Neutrophil (primary cell): Measurements from ENCODE around the gene INTU.

ENCODE experiments used
- H3K27ac ChIP-seq: fragments of 200-600 bp; sonication (generic); 2 replicates; pipeline ENCODE4 v1.5.1; 2016; ENCODE audit warnings: mild to moderate bottlenecking, moderate library complexity
- H3K27me3 ChIP-seq: fragments of 200-600 bp; sonication (generic); 2 replicates; pipeline ENCODE4 v1.6.0; 2016; ENCODE audit warnings: mild to moderate bottlenecking
- H3K36me3 ChIP-seq: fragments of 200-600 bp; sonication (generic); 2 replicates; pipeline ENCODE4 v1.5.1; 2017
- H3K4me1 ChIP-seq, 2 experiments: fragments of 200-600 bp in 1 of 2; sonication (generic) in 1 of 2; 1 replicate in 1 of 2; 2 replicates in 1 of 2; pipeline versions ENCODE4 v1.5.1 to v1.6.1; 2013 to 2016; ENCODE audit warnings: low read depth in 1 of 2, low read length in 1 of 2, mild to moderate bottlenecking in 1 of 2, moderate library complexity in 1 of 2; ENCODE audit not compliant: control insufficient read depth in 1 of 2, insufficient read depth in 1 of 2
- H3K4me3 ChIP-seq, 2 experiments: fragments of 200-600 bp in 1 of 2; sonication (generic) in 1 of 2; 1 replicate in 1 of 2; 2 replicates in 1 of 2; pipeline ENCODE4 v1.5.1; 2013 to 2016; ENCODE audit warnings: low read depth in 1 of 2, low read length in 1 of 2, mild to moderate bottlenecking in 1 of 2, moderate library complexity in 1 of 2
- H3K9me3 ChIP-seq: fragments of 200-600 bp; sonication (generic); 2 replicates; pipeline ENCODE4 v1.5.1; 2016
- CTCF ChIP-seq: fragments of 200-600 bp; sonication (generic); IDR thresholded peaks from 2 replicates; pipeline ENCODE4 v1.5.1; 2016; ENCODE audit warnings: antibody characterized with exemption

The INTU gene

GRCh38 chr4:127667772-127668171, 35.0 kb downstream of the INTU start:
- TF ChIP-seq CTCF, result no peak
- Histone ChIP-seq H3K27me3 (no peaks in the 10 kb centered on the region), H3K4me1 (no peaks in the 10 kb centered on the region)

GRCh38 chr4:127668770-127669169, 36.0 kb downstream of the INTU start:
- H3K4me3 ChIP-seq, result no peak overlapping the region
- TF ChIP-seq CTCF, result no peak

More at GRCh38 chr4:127667772-127668171, 35.0 kb downstream of the INTU start:
- Histone ChIP-seq H3K36me3 (no peaks in the 10 kb centered on the region), H3K9me3 (no peaks in the 10 kb centered on the region), H3K27ac (no peak overlapping the region), H3K4me3 (no peak overlapping the region)

GRCh38 chr4:127669691-127670090, 36.9 kb downstream of the INTU start:
- H3K4me1 ChIP-seq, result no peaks in the 10 kb centered on the region
- no peak overlapping the region for H3K27ac ChIP-seq
- H3K9me3 ChIP-seq, result no peaks in the 10 kb centered on the region
- H3K4me3 ChIP-seq, result no peak overlapping the region
- H3K27me3 ChIP-seq, result no peaks in the 10 kb centered on the region
- no peak for TF ChIP-seq CTCF
- no peaks in the 10 kb centered on the region for H3K36me3 ChIP-seq

More at GRCh38 chr4:127668770-127669169, 36.0 kb downstream of the INTU start:
- H3K27ac ChIP-seq, result no peak overlapping the region
- no peaks in the 10 kb centered on the region for H3K27me3 ChIP-seq
- no peaks in the 10 kb centered on the region for H3K4me1 ChIP-seq
- no peaks in the 10 kb centered on the region for H3K9me3 ChIP-seq
- H3K36me3 ChIP-seq, result no peaks in the 10 kb centered on the region

GRCh38 chr4:127672111-127672510, 39.4 kb downstream of the INTU start:
- H3K27ac ChIP-seq, result no peak overlapping the region
- no peaks in the 10 kb centered on the region for H3K4me1 ChIP-seq
- no peak overlapping the region for H3K4me3 ChIP-seq
- H3K27me3 ChIP-seq, result no peaks in the 10 kb centered on the region
- no peak for TF ChIP-seq CTCF
- H3K9me3 ChIP-seq, result no peaks in the 10 kb centered on the region
- H3K36me3 ChIP-seq, result no peaks in the 10 kb centered on the region

- Histone ChIP-seq H3K4me1 (no peaks in the 10 kb centered on the region), H3K36me3 (no peaks in the 10 kb centered on the region), H3K4me3 (no peak overlapping the region), H3K27me3 (no peaks in the 10 kb centered on the region), H3K27ac (no peak overlapping the region), H3K9me3 (no peaks in the 10 kb centered on the region)
- no peak for TF ChIP-seq CTCF
Observed at GRCh38 chr4:127685292-127685691, 52.5 kb downstream of the INTU start.

- Histone ChIP-seq H3K27ac (no peak overlapping the region), H3K4me3 (no peak overlapping the region), H3K36me3 (no peaks in the 10 kb centered on the region), H3K27me3 (no peaks in the 10 kb centered on the region), H3K4me1 (no peaks in the 10 kb centered on the region), H3K9me3 (no peaks in the 10 kb centered on the region)
- TF ChIP-seq CTCF, result no peak
Observed at GRCh38 chr4:127686658-127687057, 53.9 kb downstream of the INTU start.
